HG02981 (cell line): ENCODE results near the gene SYNJ2.

Experiments
- ATAC-seq: cut with Tn5 transposase; IDR thresholded peaks from one replicate; pipeline ENCODE4 v1.9.1; 2021; ENCODE audit warnings: mild to moderate bottlenecking, moderate library complexity; ENCODE audit not compliant: unreplicated experiment

SYNJ2 gene

DNA sequence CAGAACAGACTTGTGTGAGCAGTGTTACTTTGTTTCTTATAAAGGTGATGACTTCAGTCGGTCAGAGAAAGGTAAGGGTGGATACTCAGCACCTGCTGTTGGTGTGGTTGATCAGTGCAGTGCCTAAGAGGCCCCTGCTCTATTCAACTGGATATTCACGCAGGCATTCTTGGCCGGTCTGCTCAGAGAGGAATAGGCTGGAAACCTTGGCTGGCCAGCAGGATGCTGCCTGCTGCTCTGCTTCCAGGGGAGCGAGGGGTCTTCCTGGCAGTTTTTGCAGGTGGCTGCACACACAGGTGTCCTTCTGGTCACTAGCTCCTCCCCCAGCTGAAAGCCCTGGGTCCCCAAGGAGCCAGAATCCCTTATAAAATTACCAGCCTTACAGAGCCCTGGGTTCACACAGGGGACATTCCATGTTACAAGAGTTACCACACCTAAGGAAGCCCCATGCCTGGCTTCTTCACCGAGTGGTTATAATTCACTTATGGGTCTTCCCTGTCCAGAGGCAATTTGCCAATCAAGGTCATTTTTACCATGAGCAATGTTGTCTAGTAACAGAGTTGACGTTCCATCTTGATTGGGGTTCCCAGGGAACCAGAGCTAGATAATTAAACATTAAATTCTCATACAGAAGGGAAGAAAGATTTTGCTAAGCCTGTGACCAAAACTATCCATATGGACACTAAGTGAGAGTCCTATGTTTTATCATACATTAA, 16.4 kb downstream of the SYNJ2 start:
- no peak for ATAC-seq

DNA sequence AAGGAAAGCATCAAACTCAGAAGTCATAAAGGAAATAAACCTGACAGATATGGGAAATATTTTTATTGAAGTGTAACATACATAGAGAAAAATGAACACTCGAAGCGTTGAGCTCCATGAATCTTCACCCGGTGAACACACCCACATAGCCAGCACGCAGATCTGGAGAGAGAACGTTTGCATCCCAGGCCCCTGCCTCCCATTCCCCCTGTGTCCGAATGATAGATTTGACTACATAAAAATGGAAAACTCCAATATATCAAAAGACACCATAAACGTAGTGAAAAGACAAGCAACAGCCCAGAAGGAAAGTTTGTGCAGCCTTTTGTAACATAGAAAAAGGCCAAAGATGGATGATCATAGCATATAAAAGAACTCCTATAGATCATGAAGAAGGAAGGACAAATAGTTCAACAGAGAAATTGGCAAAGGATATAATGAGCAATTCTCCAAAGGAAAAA, 17.1 kb downstream of the SYNJ2 start:
- no peak for ATAC-seq

DNA sequence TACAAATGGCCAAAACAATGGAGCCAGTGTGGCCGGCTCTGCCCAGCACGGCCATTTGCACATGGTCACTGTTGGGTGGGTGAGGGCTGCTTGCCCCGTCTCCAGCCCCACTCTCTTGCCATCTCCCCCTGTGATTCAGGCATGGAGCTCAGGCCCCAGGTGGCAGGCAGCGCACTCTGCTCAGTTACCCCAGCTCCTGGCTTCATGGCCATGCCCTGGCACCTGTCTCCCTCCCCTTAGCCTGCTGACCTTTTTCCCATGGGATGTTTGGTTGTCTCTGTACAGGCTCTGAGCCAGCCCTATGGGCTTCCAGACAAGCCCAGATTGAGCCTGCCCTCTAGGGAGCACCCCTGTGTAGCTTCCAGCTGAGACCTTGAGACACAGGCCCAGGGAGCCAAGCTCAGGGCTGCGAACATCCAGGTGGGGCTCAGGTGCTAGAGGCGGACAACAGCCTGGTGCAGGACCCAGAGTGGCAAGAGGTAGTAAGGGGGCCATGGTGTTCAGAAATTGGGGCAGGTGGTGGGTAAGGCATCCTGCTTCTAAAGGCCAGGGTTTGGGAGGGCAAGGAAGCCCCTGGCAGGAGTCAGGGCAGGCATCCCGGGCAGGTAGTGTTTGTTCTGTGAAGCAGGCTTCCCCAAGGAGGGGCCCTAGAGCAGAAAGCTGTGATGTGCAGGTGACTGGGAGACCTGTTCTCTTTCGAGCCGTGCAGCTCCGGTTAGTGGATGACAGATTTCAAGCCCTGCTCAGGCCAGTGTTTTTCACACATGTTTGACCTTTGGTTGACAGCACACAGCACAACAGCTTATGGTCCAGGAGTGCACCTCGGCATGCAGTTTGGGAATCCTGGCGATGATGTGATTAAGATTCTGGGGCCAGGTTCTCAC, 17.7 kb downstream of the SYNJ2 start:
- no peak for ATAC-seq

DNA sequence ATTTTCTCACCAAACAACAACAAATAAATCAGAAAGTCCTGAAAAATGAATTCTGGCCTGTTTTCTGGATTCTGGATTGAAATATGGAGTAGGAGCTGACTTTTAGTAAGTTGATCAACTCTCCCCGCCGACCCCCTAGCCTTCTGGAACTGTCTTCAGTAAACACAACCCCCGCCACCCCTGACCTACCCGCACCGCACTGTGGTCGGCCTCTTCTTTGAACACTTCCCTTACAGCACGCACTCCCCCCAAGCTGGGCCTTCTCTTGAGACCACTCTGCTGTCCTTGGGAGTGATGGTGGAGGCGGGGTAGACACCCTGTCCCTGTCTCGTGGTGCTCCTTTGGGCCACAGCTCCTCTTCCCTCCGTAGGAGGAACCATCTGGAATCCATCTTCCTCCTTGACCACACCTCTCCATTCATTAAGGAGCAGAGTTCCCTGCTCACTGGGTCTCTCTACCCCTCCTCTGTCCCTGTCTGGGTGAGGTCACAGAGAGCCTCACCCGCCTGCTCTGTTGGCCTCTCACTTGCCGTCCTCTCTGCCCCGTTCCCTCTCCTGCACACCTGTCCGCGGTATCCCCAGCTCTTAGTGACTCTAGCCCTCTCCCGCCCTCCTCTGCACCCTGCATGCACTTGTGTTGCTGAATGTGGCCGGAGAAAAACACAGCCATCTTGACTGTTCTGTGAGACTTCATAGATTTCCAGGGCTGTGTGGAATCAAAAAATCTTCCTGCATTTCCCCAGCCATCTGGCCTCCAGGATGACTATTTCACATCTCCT, 19.1 kb downstream of the SYNJ2 start:
- ATAC-seq, result no peak

DNA sequence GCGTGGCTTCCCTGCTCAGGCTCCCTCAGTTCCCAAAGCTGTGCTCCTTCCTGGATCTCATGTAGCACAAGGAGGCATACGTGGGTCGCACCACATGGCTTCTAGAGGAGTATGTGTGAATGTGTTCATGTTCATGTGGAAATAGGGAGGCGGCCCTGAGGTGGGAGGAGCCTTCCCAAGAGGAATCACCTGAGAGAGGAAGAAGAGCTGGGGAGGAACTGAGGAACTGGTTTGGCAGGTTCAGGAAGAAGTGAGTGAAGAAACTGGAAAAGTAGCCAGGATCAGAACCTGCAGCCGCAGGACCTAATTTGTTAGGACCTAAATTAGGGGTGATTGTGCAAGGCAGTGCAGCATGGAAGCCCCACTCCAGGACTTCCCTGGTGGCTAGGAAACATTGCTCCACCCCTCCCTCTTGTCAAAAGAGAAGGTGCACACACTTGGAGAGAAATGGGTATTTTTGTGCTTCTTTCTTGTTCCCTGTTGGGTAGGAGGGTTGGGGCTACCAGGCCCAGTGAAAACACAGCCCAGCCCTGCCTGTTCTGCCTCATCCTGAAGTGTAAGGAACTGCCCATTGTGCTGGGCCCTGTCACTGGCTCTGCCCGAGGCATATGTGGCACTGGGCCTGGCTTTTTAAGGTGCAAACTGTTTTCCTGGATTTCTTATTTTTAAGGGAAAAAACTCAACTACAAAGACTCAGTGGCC, 20.7 kb downstream of the SYNJ2 start:
- no peak for ATAC-seq

DNA sequence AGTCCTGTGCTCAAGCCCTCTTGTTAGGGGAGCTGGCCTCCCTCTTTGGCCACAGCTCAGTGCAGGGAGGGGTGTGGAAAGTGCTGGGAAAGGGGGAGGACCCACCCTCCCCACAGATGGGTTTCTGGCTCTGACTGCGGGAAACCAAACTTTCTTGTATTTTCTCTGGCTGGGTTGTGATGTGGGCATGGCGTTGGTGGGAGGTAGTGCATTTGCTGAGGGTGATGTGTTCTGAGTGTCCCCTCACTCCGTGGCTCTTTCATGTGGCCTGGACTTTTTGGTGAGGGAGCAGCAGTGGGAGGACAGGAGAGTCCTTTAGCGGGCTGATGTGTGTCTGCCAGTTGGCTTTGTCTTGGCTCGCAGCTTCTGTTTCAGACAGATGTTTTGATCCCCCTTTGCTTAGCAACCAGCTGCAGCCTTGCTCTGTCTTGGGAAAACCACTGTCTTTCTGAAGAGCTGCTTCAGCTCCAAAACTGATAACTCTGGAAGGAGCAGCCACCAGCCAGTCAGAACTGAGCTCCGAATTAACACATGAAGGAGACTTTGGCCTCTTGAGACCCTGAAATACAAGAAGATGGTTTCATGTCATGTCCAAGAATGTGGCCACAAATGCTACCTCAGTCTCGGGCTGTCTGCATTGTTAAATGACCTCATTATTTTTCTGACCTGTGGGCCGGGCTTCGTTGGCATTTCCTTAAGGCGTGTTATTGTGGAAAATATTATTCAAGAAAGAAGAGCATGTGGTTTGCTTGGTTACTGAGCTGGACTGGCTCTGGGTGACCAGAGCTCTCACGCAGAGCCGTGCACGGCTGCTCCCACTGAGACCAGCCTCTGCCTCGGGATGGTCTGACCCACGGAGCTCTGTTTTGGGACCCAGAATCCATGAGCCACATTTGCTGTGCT, 21.5 kb downstream of the SYNJ2 start:
- ATAC-seq, result no peak

DNA sequence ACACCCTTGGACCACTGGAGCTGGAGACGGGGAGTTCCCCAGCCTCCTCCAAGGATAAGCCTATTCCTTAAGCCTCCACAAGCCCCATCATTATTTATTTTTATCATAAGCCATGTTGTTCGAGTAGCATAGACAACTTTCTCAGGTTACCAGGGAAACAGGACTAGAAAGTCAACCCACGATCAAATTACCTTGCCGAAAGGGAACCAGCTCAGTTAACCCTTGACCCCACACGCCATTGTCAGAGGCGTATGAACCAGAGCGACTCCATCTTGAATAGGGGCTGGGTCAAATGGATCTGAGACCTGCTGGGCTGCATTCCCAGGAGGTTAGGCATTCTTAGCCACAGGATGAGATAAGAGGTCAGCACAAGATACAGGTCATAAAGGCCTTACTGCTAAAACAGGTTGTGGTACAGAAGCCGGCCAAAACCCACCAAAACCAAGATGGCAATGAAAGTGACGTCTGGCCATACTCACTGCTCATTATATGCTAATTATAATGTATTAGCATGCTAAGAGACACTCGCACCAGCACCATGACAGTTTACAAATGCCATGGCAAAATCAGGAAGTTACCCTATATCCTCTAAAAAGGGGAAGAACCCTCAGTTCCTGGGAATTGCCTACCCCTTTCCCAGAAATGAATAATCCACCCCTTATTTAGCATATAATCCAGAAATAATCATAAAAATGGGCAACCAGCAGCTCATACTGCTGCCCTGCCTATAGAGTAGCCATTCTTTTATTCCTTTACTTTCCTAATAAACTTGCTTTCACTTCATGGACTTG, 22.4 kb downstream of the SYNJ2 start:
- ATAC-seq, result no peak

DNA sequence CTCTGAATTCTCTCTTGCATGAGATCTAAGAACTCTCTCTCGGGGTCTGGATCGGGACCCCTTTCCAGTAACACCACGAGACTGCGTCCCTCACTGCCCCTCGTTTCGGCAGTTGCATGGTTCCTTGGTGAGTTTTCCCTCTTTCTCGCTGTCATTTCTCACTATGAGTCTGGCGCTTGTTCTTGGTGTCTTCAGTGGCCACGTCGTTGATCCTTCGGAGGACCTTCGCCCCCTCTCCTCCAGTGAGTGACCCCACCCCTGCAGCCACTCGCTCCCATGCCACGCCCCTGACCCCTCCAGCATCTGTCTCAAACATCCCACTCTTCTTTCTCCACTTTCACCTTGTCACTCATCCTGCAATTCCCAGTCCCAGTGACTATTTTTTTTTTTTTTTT, 23.0 kb downstream of the SYNJ2 start:
- ATAC-seq, result no peak

DNA sequence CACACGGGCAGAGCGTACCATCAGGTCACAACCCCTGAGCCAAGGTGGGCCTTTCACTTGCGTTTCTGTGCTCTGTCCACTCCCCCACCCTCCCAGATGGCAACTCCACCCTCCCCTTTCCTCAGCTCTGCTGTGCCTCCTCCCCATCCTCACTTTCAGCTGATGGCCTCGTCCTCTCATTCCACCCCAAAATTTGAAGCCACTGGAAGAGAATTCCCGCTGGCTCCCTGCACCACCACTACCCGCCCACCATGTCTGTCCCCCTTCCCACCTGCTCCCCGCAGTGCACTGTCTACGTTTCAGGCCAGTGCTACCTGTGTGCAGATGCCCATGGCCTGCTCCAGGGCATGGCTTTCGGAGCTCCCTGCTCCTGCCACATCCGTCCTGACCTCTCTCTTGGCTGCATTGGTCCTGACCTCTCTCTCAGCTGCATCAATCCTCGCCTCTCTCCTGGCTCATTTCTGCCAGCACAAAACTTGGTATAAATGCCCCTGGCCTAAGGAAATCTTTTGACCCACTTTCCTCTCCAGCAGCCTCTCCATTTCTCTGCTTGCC, 24.0 kb downstream of the SYNJ2 start:
- ATAC-seq, result no peak

DNA sequence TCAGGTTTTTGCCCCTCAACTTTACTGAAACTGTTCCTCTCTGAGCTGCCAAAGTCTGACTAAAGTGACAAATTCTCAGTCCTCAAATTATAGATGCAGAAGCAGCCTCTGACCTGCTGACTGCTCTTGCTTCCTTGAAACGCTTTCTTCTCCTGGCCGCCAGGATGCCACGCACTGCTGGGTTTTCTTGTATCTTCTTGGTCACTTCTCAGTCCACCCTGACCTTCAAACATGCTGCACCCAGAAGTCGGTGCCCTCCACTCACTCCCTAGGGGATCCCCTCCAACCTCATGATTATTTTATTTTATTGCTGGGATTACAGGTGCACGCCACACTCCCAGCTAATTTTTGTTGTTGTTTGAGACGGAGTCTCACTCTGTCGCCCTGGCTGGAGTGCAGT, 24.7 kb downstream of the SYNJ2 start:
- ATAC-seq, result no peak

DNA sequence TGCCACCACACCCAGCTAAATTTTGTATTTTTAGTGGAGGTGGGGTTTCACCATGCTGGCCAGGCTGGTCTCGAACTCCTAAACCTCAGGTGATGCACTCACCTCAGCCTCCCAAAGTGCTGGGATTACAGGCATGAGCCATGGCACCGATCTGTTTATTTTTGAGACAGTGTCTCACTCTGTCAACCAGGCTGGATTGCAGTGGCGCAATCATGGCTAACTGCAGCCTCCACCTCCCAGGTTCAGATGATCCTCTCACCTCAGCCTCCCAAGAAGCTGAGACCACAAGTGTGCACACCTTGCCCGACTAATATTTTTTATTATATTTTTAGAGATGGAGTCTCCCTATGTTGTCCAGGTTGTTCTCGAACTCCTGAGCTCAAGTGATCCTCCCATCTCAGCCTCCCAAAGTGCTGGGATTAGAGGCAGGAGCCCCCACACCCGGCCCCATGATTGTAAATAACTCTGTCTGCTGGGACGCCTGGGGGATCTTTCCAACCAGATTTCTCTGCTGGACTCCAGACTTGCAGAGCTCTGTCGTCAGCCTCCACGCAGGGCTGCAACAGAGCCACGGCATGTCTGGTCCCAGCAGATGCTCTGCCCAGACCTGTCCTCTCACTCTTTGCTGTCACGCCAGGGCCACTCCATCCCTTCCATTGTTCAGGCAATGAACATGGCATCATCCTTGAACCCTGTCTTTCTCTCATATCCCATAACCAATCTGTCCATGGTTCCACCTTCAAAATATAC, 25.3 kb downstream of the SYNJ2 start:
- ATAC-seq, result no peak

DNA sequence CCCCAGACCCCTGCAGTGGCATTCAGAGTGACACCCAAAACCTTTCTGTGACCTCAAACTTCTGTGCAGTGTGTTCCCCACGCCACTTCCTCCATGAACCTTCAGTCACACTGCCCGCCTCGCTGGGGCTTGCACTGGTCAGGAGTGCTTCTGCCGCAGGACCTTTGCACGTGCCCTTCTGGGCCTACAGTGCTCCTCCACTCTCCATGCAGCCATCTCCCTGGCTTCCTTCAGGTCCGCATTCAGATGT, 27.1 kb downstream of the SYNJ2 start:
- ATAC-seq, result no peak

DNA sequence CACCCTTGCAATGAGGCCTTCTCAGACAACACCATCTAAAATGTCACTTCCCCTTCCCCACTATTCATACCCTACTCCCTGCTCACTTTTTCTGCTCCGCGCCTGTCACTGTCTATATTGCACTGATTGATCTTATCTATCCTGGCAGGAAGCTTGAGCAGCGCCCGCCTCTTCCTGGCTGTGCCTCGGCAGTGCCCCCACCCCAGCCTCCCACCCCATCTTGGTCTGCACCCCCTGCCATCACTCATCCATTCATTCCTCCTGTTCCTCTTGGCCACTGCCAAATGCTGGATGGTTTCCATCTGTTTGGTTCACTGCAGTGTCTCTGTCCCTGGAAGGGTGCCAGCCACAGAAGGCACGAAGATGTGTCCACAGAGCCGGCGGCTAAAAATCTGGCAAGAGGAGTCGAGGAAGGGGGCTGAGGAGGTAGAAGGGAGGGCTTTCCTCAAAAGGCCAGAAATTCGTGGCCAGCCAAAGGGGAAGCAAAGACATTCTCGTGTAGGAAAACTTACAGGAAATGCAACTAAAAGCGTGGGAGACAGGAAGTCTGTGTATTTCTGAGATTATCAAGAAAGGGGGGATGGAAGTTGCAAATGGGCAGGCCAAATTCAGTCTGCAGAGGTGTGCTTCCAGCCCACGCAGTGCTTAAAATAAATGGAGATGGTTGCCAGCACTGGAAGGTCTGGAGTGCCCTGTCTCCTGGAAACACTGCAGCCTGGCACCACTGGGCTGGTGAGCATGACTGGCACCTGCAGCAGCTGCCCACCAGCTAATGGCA, 27.6 kb downstream of the SYNJ2 start:
- ATAC-seq, result no peak

DNA sequence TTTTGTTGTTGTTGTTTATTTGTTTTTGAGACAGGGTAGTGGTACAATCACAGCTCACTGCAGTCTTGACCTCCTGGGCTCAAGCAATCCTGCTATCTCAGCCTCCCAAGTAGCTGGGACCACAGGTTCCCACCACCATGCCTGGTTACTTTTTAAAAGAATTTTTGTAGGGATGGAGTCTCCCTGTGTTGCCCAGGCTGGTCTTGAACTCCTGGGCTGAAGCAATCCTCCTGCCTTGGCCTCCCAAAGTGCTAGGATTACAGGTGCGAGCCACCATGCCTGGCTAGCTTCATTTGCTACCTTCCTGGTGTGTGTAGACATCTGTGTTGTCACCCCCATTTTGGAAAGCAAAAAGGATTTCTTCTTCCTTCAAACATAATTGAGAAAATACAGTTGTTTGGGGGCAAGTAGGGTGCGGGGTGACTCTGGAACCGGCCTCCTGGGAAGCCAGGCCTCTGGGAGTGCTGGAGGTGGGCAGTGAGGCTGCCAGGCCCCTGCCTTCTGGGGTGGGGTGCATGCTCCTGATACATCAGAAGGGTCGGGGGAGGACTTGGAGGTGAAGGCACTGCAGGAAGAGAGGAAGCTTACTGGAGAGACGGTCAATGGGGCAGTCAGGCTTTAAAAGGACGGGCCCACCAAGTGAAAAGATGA, 28.4 kb downstream of the SYNJ2 start:
- no peak for ATAC-seq

DNA sequence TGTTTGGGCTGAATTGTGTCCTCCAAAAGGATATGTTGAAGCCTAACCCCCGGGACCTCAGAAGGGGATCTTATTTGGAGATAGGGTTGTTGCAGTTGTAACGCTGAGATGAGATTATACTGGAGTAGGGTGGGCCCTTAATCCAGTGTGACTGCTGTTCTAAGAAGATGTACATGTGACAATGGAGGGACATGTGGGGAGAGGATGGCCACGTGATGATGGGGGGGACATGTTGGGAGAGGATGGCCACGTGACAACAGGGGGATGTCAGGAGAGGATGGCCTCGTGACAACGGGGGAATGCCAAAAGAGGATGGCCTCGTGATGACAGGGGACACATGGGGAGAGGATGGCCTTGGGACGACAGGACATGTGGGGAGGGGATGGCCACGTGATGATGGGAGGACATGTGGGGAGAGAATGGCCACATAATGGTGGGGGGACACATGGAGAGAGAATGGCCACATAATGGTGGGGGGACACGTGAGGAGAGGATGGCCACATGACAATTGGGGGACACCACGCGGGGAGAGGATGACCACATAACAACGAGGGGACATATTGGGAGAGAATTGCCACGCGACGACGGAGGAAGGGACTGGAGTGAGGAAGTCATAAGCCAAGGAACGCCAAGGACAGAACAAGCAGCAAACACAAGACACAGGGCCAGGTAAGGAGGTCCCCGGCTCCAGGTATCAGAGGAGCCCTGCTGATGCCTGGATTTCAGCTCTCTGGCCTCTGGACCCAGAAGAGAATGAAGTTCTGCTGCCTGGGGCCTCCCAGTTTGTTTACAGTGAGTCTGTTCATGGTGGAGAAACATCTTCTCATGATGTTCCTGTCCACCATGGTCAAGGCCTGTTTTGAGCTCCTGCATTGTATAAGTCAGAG, 29.2 kb downstream of the SYNJ2 start:
- no peak for ATAC-seq

DNA sequence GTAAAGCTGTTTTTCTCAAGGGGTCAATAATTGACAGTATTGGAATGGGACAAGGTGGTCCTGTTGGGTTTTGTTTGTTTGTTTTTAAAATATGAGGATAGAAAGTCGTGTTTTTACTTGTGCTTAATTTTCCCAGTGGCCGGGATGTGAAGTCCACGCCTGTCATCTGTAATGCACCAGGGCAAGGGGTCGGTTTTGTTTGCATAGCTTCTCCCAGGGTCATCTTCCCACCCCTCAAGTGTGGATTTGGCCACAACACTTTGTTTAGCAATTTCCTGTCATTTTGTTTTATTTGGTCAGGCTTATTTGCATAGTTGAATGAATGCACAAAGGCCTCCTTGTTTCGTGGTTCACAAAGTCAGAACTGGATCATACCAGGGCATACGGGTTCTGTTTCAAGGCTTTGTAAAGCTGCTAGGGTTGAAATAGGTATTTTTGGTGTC, 29.8 kb downstream of the SYNJ2 start:
- no peak for ATAC-seq
